NT2/D1 (cell line): ENCODE measurements around the gene TBPL1.

Source experiments
- SUZ12 ChIP-seq: IDR thresholded peaks from 2 replicates; pipeline ENCODE4 v1.6.1; 2011; ENCODE audit not compliant: insufficient read length, insufficient read depth; ENCODE audit errors: extremely low read depth
- YY1 ChIP-seq: IDR thresholded peaks from 2 replicates; pipeline ENCODE4 v1.6.1; 2011; ENCODE audit not compliant: insufficient read length, insufficient read depth
- ZNF274 ChIP-seq: IDR thresholded peaks from 2 replicates; pipeline ENCODE4 v1.6.1; 2011; ENCODE audit warnings: mild to moderate bottlenecking, low read depth, low read length

DNA sequence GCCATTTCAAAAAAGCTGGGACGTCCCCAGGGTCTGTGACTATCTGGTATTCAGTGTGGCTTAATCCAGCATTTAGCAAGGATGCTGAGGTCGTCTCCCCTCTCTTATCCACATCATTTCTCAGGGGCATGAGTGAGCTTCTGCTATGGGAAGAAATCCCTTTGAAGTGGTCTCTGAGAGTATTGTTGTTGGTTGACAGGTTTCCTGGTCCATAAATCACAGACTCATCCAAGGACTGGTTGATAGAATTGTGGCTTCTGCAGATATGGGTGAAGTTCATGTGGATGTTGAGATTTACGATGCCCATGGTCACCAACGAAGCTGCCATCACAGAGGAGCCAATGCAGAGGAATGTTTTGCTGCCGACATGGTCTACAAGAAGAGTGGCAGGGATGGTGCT, 75.4 kb downstream of the TBPL1 start:
- no peak for TF ChIP-seq SUZ12
- TF ChIP-seq ZNF274, result no peak
- no peak for TF ChIP-seq YY1
